B cell (primary cell): ENCODE data around the gene KRTAP17-1. TPM values are rescaled to one million over a fixed set of nuclear protein-coding genes. Genes with fewer than 3 reads are reported as not detected.

Experiments
- ATAC-seq: fragments of 200-7000 bp; cut with Tn5 transposase; one replicate; pipeline ENCODE4 v1.10.0; 2021; ENCODE audit warnings: low read depth, mild to moderate bottlenecking, moderate number of reproducible peaks, moderate library complexity
- CTCF ChIA-PET: fragments of 350-600 bp; sonication (Branson Sonifier 250); formaldehyde crosslinking; loops from one replicate; lab custom pipeline; 2021; ENCODE audit warnings: antibody characterized with exemption, inconsistent platforms; lab: Charles Lee
- POLR2A ChIA-PET: fragments of 350-600 bp; sonication (Branson Sonifier 250); formaldehyde crosslinking; loops from one replicate; lab custom pipeline; 2021; ENCODE audit warnings: antibody characterized with exemption; lab: Charles Lee
- DNase-seq: peaks from one replicate; pipeline ENCODE4 v3.0.0; 2013
- H2AFZ ChIP-seq: 2 replicates; pipeline ENCODE4 v1.6.1; 2012; ENCODE audit warnings: mild to moderate bottlenecking, low read depth, low read length; ENCODE audit not compliant: insufficient read depth, poor library complexity, severe bottlenecking
- H3K27ac ChIP-seq, 2 donors: 1 replicate in 1 of 2; 2 replicates in 1 of 2; pipeline ENCODE4 v1.5.1; 2012 to 2013; ENCODE audit warnings: low read length in 2 of 2, mild to moderate bottlenecking in 2 of 2, moderate library complexity in 1 of 2
- H3K27me3 ChIP-seq, 4 experiments: fragments of 200-600 bp in 1 of 4; sonication (generic) in 1 of 4; replicated peaks in 1 of 4; 1 replicate in 2 of 4; 2 replicates in 2 of 4; pipeline versions ENCODE4 v1.6.1 to v1.7.0; 2013 to 2016; ENCODE audit warnings: low read length in 3 of 4, mild to moderate bottlenecking in 2 of 4, mixed read lengths in 1 of 4, moderate library complexity in 1 of 4; ENCODE audit not compliant: insufficient read depth in 4 of 4, control insufficient read depth in 3 of 4; ENCODE audit errors: control extremely low read depth in 1 of 4
- H3K36me3 ChIP-seq, 2 experiments: replicated peaks in 1 of 2; 1 replicate in 1 of 2; 2 replicates in 1 of 2; pipeline versions ENCODE4 v1.6.1 to v1.7.1; 2013; ENCODE audit warnings: low read length in 1 of 2; ENCODE audit not compliant: insufficient read depth in 2 of 2, control insufficient read depth in 1 of 2; ENCODE audit errors: control extremely low read depth in 1 of 2, extremely low read depth in 1 of 2
- H3K4me1 ChIP-seq, 2 donors: fragments of 200-600 bp in 1 of 2; sonication (generic) in 1 of 2; 1 replicate in 1 of 2; 2 replicates in 1 of 2; pipeline versions ENCODE4 v1.5.1 to v1.6.1; 2013 to 2017; ENCODE audit warnings: low read length in 2 of 2; ENCODE audit not compliant: control insufficient read depth in 2 of 2, insufficient read depth in 2 of 2
- H3K4me2 ChIP-seq: replicated peaks from 2 replicates; pipeline ENCODE3; 2012; ENCODE audit warnings: mild to moderate bottlenecking, low read depth, low read length; ENCODE audit not compliant: poor library complexity, severe bottlenecking
- H3K4me3 ChIP-seq, 5 experiments: fragments of 200-600 bp in 1 of 5; sonication (generic) in 1 of 5; 1 replicate in 3 of 5; 2 replicates in 2 of 5; pipeline versions ENCODE4 v1.5.1 to v1.7.0; 2011 to 2016; ENCODE audit warnings: low read length in 4 of 5, mild to moderate bottlenecking in 4 of 5, low read depth in 2 of 5, control low read depth in 1 of 5, moderate library complexity in 1 of 5; ENCODE audit not compliant: insufficient read depth in 1 of 5; ENCODE audit errors: control extremely low read depth in 1 of 5, extremely low read depth in 1 of 5
- H3K79me2 ChIP-seq: fragments of 200-600 bp; sonication (generic); one replicate; pipeline ENCODE4 v1.6.0; 2016; ENCODE audit warnings: low read length; ENCODE audit not compliant: control insufficient read depth, insufficient read depth
- H3K9ac ChIP-seq: fragments of 200-600 bp; sonication (generic); 2 replicates; pipeline ENCODE4 v1.6.1; 2017; ENCODE audit warnings: mild to moderate bottlenecking, low read length, moderate library complexity
- H3K9me3 ChIP-seq, 3 donors: one replicate each; pipeline versions ENCODE4 v1.6.1 to v1.7.1; 2013; ENCODE audit warnings: low read length in 2 of 3; ENCODE audit not compliant: control insufficient read depth in 2 of 3, insufficient read depth in 1 of 3; ENCODE audit errors: control extremely low read depth in 1 of 3
- H4K20me1 ChIP-seq: 2 replicates; pipeline ENCODE4 v1.6.0; 2012; ENCODE audit warnings: mild to moderate bottlenecking, low read length; ENCODE audit not compliant: insufficient read depth, control insufficient read depth, poor library complexity, severe bottlenecking
- H3K27ac Mint-ChIP-seq: one replicate; pipeline ENCODE4 v1.8.0; 2021; ENCODE audit warnings: mixed read lengths
- H3K27me3 Mint-ChIP-seq: one replicate; pipeline ENCODE4 v1.8.0; 2021; ENCODE audit warnings: mixed read lengths
- H3K4me1 Mint-ChIP-seq: one replicate; pipeline ENCODE4 v1.8.0; 2021; ENCODE audit warnings: mixed read lengths
- H3K4me3 Mint-ChIP-seq: one replicate; pipeline ENCODE4 v1.8.0; 2021; ENCODE audit warnings: mixed read lengths
- H3K9me3 Mint-ChIP-seq: one replicate; pipeline ENCODE4 v1.8.0; 2022; ENCODE audit warnings: mixed read lengths; ENCODE audit not compliant: insufficient read depth
- EZH2 ChIP-seq: IDR thresholded peaks from 2 replicates; pipeline ENCODE4 v1.6.1; 2012; ENCODE audit warnings: borderline replicate concordance, low read depth, mild to moderate bottlenecking, moderate library complexity, low read length; ENCODE audit not compliant: insufficient read depth, poor library complexity, severe bottlenecking
- WGBS: methylation state at CpG from one replicate; pipeline ENCODE4 v1.1.5; 2013; ENCODE audit warnings: missing lambda C conversion rate; ENCODE audit not compliant: insufficient coverage; 5-methylcytosine and 5-hydroxymethylcytosine counted together
- intact Hi-C: fragments of 100-400 bp; cut with micrococcal nuclease; formaldehyde crosslinking; loops from one replicate; pipeline ENCODE4 v1.10.0; 2022
- polyA plus RNA-seq: library from polyadenylated mRNA; depleted of rRNA; stranded (reverse); fragments of >200 nt; gene quantifications from 2 replicates; pipeline ENCODE4 v1.2.3, GENCODE V29; 2012
- total RNA-seq, 2 donors: library from RNA; stranded (reverse); fragments of 120-200 nt in 1 of 2; gene quantifications; 1 replicate in 1 of 2; 2 replicates in 1 of 2; pipeline versions ENCODE4 v1.2.3 to v1.2.4, GENCODE V29; 2013 to 2022
- TF ChIP-seq, protein P1 (sequence below): fragments of 200-600 bp; IDR thresholded peaks from one replicate; pipeline ENCODE4 v1.8.0; 2022; ENCODE audit warnings: antibody characterized with exemption, mild to moderate bottlenecking

The KRTAP17-1 gene
- total and polyA plus RNA-seq, 2 donors (not counting 1 experiment from before 2014, with no cell fraction given) = not detected

DNA sequence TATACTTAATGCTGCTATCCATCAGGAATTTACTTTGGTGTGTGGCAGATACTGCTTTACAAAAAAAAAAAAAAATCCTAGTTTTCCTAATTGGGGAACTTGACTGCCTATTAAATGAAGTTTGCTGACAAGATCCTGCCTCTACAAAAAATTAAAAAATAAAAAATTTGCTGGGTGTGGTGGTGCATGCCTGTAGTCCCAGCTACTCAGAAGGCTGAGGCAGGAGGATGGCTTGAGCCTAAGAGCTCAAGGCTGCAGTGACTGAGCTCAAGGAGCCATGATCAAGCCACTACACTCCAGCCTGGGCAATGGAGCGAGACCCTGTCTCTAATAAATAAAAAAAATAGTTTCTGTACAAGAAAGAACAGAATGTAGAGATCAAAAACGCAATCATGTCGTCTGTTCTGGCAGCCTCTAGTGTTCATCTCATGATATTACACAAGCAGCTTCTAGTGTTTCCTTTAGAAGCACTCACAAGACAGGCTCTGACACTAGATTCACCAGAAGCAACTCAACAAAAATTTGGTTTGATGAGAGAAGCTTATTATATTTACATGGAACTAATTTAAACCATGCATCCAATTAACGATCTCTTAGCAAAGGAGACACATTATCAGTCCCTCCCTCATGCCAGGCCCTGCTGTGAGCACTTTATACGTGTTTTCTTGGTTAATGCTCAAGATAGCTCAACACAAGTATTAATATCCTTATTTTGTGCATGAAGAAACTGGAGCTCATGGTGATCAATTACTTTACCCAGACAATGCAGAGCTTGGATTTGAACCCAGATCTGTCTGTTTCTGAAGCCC is 6.8 kb upstream of the KRTAP17-1 start:
- peaks cover 0 to 4% of the 10 kb centered on the region in 2 donors for H3K4me1 ChIP-seq
- no peak overlapping the region for H3K27ac ChIP-seq
- ChIA-PET POLR2A (no interaction called here), CTCF (interaction anchor here (0.7 to 3.6 kb wide), 33 partner anchors 8 to 707 kb away, joined by 3 to 24 read pairs (median 4); partner anchors contain the start of genes KRT39 and KRTAP16-1)
- H3K4me3 ChIP-seq = no peak overlapping the region
- no peak overlapping the region for H2AFZ ChIP-seq
- Mint-ChIP-seq H3K4me3 (no peak overlapping the region), H3K27me3 (no peaks in the 10 kb centered on the region), H3K9me3 (peaks cover 6% of the 10 kb centered on the region), H3K4me1 (peaks cover 3% of the 10 kb centered on the region), H3K27ac (no peak overlapping the region)
- DNase-seq = peak; percentile 71
- 0% methylated on average over 2 of the region's 5 CpGs for WGBS
- H4K20me1 ChIP-seq = no peaks in the 10 kb centered on the region
- intact Hi-C loops = loop anchor here (1.0 to 10.0 kb wide), 4 partner anchors 14 to 700 kb away; no protein-coding TSS in a partner anchor
- H3K79me2 ChIP-seq = no peaks in the 10 kb centered on the region
- H3K9ac ChIP-seq = no peak overlapping the region
- H3K36me3 ChIP-seq = no peaks in the 10 kb centered on the region
- ATAC-seq = peak; percentile 64
- H3K27me3 ChIP-seq = peaks cover 0 to 3% (median 0%) of the 10 kb centered on the region in 4 experiments
- H3K9me3 ChIP-seq = peaks cover 3 to 10% (median 3%) of the 10 kb centered on the region in 3 donors
- TF ChIP-seq EZH2 = no peak
- TF ChIP-seq, protein P1, sequence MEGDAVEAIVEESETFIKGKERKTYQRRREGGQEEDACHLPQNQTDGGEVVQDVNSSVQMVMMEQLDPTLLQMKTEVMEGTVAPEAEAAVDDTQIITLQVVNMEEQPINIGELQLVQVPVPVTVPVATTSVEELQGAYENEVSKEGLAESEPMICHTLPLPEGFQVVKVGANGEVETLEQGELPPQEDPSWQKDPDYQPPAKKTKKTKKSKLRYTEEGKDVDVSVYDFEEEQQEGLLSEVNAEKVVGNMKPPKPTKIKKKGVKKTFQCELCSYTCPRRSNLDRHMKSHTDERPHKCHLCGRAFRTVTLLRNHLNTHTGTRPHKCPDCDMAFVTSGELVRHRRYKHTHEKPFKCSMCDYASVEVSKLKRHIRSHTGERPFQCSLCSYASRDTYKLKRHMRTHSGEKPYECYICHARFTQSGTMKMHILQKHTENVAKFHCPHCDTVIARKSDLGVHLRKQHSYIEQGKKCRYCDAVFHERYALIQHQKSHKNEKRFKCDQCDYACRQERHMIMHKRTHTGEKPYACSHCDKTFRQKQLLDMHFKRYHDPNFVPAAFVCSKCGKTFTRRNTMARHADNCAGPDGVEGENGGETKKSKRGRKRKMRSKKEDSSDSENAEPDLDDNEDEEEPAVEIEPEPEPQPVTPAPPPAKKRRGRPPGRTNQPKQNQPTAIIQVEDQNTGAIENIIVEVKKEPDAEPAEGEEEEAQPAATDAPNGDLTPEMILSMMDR = peak; percentile 84
- H3K4me2 ChIP-seq = no peak overlapping the region

- Histone ChIP-seq H2AFZ (no peak overlapping the region), H3K4me3 (no peak overlapping the region), H4K20me1 (no peaks in the 10 kb centered on the region), H3K27ac (no peak overlapping the region), H3K4me2 (no peak overlapping the region), H3K9me3 (peaks cover 3 to 10% (median 3%) of the 10 kb centered on the region in 3 donors), H3K4me1 (peaks cover 0 to 4% of the 10 kb centered on the region in 2 donors), H3K9ac (no peak overlapping the region), H3K79me2 (no peaks in the 10 kb centered on the region), H3K27me3 (peaks cover 0 to 3% (median 0%) of the 10 kb centered on the region in 4 experiments), H3K36me3 (no peaks in the 10 kb centered on the region)
- ChIA-PET POLR2A (no interaction called here), CTCF (no interaction called here)
- peaks cover 16% of the 10 kb centered on the region for H3K27me3 Mint-ChIP-seq
- TF ChIP-seq EZH2 = no peak
- TF ChIP-seq, protein P1 = no peak
- H3K9me3 Mint-ChIP-seq = peaks cover 6% of the 10 kb centered on the region
- no peak overlapping the region for H3K27ac Mint-ChIP-seq
- WGBS = 40% methylated on average over 2 of the region's 2 CpGs
- peaks cover 3% of the 10 kb centered on the region for H3K4me1 Mint-ChIP-seq
- no peak overlapping the region for H3K4me3 Mint-ChIP-seq
- DNase-seq = no peak
- intact Hi-C loops = no loop called here
- ATAC-seq = no peak
These were observed 2.7 kb upstream of the KRTAP17-1 start for GRCh38 chr17:41318231-41318630.
